Activated CD8-positive, alpha-beta memory T cell treated with anti-CD3 and anti-CD28 coated beads, Interleukin-2, amount 50 U/mL, for 1 hour (primary cell): ENCODE measurements around the gene EP400.
"Not testable (repeated sequence)": the region's sequence is repeated elsewhere in the genome, so short reads cannot be mapped to it uniquely, and the experiment has no call there.

Experiments
- DNase-seq: peaks from one replicate; pipeline ENCODE4 v3.0.0-alpha.2; 2020; ENCODE audit errors: extremely low read depth

The EP400 gene

GRCh38 chr12:131950182-131950913 lies 606 bp downstream of the EP400 start:
- DNase-seq = no peak

GRCh38 chr12:131953810-131954209 lies 4.1 kb downstream of the EP400 start:
- DNase-seq = not testable (repeated sequence)

GRCh38 chr12:131954460-131954859 lies 4.7 kb downstream of the EP400 start:
- not testable (repeated sequence) for DNase-seq

GRCh38 chr12:131959116-131959515 lies 9.4 kb downstream of the EP400 start:
- no peak for DNase-seq

- no peak for DNase-seq
These were observed 10.2 kb downstream of the EP400 start for GRCh38 chr12:131959641-131960589.

GRCh38 chr12:131960590-131961325 lies 11.0 kb downstream of the EP400 start:
- not testable (repeated sequence) for DNase-seq

GRCh38 chr12:131961328-131961727 lies 11.6 kb downstream of the EP400 start:
- not testable (repeated sequence) for DNase-seq

- no peak for DNase-seq
These were observed 12.3 kb downstream of the EP400 start for GRCh38 chr12:131962069-131962468.

- DNase-seq = no peak
These were observed 13.6 kb downstream of the EP400 start for GRCh38 chr12:131963381-131963780.

GRCh38 chr12:131965073-131965472 lies 15.3 kb downstream of the EP400 start:
- no peak for DNase-seq

GRCh38 chr12:131971226-131971625 lies 21.5 kb downstream of the EP400 start:
- no peak for DNase-seq

GRCh38 chr12:131975228-131975627 lies 25.5 kb downstream of the EP400 start:
- no peak for DNase-seq

- DNase-seq = no peak
These were observed 29.9 kb downstream of the EP400 start for GRCh38 chr12:131979606-131980005.

GRCh38 chr12:131980263-131980662 lies 30.5 kb downstream of the EP400 start:
- DNase-seq = no peak

- DNase-seq = no peak
These were observed 31.6 kb downstream of the EP400 start for GRCh38 chr12:131981388-131981787.

- DNase-seq = no peak
These were observed 32.3 kb downstream of the EP400 start for GRCh38 chr12:131982041-131982440.

GRCh38 chr12:131983026-131983425 lies 33.3 kb downstream of the EP400 start:
- DNase-seq = no peak

- no peak for DNase-seq
These were observed 33.8 kb downstream of the EP400 start for GRCh38 chr12:131983554-131983953.

- no peak for DNase-seq
These were observed 34.6 kb downstream of the EP400 start for GRCh38 chr12:131984334-131984733.

- DNase-seq = not testable (repeated sequence)
These were observed 35.8 kb downstream of the EP400 start for GRCh38 chr12:131985510-131985875.

GRCh38 chr12:131986361-131986760 lies 36.6 kb downstream of the EP400 start:
- no peak for DNase-seq

GRCh38 chr12:131986910-131987309 lies 37.2 kb downstream of the EP400 start:
- DNase-seq = no peak
